Naive thymus-derived CD8-positive, alpha-beta T cell (primary cell): ENCODE data around the gene LAMA5. TPM values are rescaled to one million over a fixed set of nuclear protein-coding genes. Genes with fewer than 3 reads are reported as not detected.

Experiments
- ATAC-seq, 2 donors: fragments of 150-1000 bp; cut with Tn5 transposase in 1 of 2; sonication (Bioruptor Pico), chemical (Tn5 transposase) in 1 of 2; 1 replicate in 1 of 2; 2 replicates in 1 of 2; pipeline ENCODE4 v1.10.0; 2021; ENCODE audit warnings: mild to moderate bottlenecking in 2 of 2, moderate library complexity in 2 of 2
- POLR2A ChIA-PET: fragments of 350-600 bp; sonication (Branson Sonifier 250); formaldehyde crosslinking; loops from one replicate; lab custom pipeline; 2021; ENCODE audit warnings: antibody characterized with exemption; lab: Charles Lee
- DNase-seq, 10 donors: peaks; one replicate each; pipeline versions ENCODE4 v3.0.0 to v3.0.0-alpha.2; 2020 to 2022
- H3K27ac Mint-ChIP-seq, 10 donors: one replicate each; pipeline ENCODE4 v1.8.0; 2020 to 2022; ENCODE audit warnings: mild to moderate bottlenecking in 10 of 10, mixed read lengths in 10 of 10, moderate library complexity in 4 of 10, inconsistent platforms in 1 of 10
- H3K27me3 Mint-ChIP-seq, 5 donors: one replicate each; pipeline ENCODE4 v1.8.0; 2021 to 2022; ENCODE audit warnings: mixed read lengths in 5 of 5
- H3K36me3 Mint-ChIP-seq, 3 donors: one replicate each; pipeline ENCODE4 v1.8.0; 2020 to 2022; ENCODE audit warnings: mixed read lengths in 3 of 3, mild to moderate bottlenecking in 2 of 3, inconsistent platforms in 1 of 3
- H3K4me1 Mint-ChIP-seq, 4 donors: one replicate each; pipeline ENCODE4 v1.8.0; 2021 to 2022; ENCODE audit warnings: mixed read lengths in 4 of 4
- H3K4me3 Mint-ChIP-seq, 10 donors: one replicate each; pipeline ENCODE4 v1.8.0; 2020 to 2022; ENCODE audit warnings: mild to moderate bottlenecking in 10 of 10, mixed read lengths in 10 of 10, moderate library complexity in 6 of 10, inconsistent platforms in 1 of 10
- H3K9me3 Mint-ChIP-seq, 9 donors: one replicate each; pipeline ENCODE4 v1.8.0; 2020 to 2022; ENCODE audit warnings: mixed read lengths in 9 of 9, mild to moderate bottlenecking in 3 of 9, inconsistent platforms in 1 of 9, moderate library complexity in 1 of 9
- polyA plus RNA-seq, 3 donors: library from polyadenylated mRNA; unstranded; fragments of 300-500 nt; fragmentation: Illumina TruSeq; gene quantifications; one replicate each; pipeline ENCODE4 v1.2.3, GENCODE V29; 2021
- total RNA-seq, 8 experiments: library from RNA in 2 of 8; stranded (reverse) in 2 of 8; gene quantifications; one replicate each; pipeline ENCODE4 v1.2.3 and lab custom pipeline; 2021 to 2026

Gene LAMA5
- total and polyA plus RNA-seq, 5 experiments from 2014 or later, result 0.27 to 4.0 (median 2.5) TPM; not detected in 2

DNA sequence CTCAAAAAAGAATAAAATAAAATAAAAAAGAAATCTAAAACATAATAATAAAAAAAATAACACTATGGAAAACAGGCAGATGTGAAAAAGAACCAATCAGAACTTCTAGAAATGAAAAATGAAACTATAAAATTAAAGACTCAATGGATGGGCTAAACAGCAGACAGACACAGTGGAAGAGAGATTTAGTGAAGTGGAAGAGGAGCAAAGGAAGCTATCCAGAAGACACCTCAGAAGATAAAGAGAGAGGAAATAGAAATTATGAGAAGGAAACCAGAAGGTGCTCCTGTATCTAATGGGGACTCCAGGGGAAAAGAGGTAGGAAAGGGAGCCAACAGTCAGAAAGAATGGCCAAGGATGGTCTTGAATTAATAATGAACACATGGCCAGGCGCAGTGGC is 18.5 kb downstream of the LAMA5 start:
- Mint-ChIP-seq H3K4me1 (peaks cover 0 to 2% (median 0%) of the 10 kb centered on the region in 4 donors), H3K9me3 (peaks cover 0 to 14% (median 4%) of the 10 kb centered on the region in 9 donors), H3K27me3 (no peaks in the 10 kb centered on the region), H3K36me3 (peaks cover 0 to 3% (median 0%) of the 10 kb centered on the region in 3 donors), H3K27ac (no peak overlapping the region), H3K4me3 (no peak overlapping the region)
- POLR2A ChIA-PET, result no interaction called here
- no peak for ATAC-seq
- DNase-seq, result no peak

DNA sequence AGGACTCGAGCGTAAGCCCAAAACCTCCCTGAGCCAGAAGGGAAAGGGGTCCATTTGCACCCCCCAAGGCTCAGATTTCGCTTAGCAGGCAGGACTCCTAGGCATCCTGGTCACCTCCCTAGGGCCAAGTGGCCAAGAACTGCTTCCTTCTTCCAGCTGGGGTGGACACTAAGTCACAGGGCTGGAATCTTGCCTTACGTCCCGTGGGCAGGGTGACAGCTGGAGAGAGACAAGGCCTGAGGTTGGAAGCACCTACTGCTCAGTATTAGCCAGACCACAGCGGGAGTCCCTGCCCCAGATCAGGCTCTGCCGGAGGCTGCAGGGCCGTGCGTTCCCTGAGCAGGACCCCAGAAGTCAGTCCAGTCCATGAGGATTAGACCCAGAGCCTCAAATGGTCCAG is 19.7 kb downstream of the LAMA5 start:
- Mint-ChIP-seq H3K36me3 (peaks cover 0 to 3% (median 0%) of the 10 kb centered on the region in 3 donors), H3K27me3 (peaks cover 0 to 4% (median 3%) of the 10 kb centered on the region in 5 donors), H3K4me3 (no peak overlapping the region), H3K27ac (no peak overlapping the region), H3K9me3 (peaks cover 0 to 14% (median 4%) of the 10 kb centered on the region in 9 donors), H3K4me1 (peaks cover 0 to 2% (median 0%) of the 10 kb centered on the region in 4 donors)
- ATAC-seq (no peak), DNase-seq (no peak)
- POLR2A ChIA-PET, result no interaction called here

DNA sequence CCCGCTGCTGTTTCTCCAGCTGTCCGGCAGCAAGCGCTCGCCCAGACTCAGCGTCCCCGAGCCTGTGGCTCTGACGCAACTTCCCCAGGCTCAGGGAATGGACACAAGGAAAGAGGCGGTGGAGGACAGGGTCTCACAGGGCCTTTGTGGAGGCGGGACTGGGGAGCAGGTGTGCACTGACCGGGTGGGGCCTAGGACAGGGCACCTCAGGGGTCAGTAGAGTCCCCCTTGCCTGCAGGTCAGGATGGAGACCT is 20.0 kb downstream of the LAMA5 start:
- Mint-ChIP-seq H3K27ac (no peak overlapping the region), H3K4me3 (no peak overlapping the region), H3K9me3 (peaks cover 0 to 14% (median 4%) of the 10 kb centered on the region in 9 donors), H3K27me3 (peaks cover 0 to 4% (median 3%) of the 10 kb centered on the region in 5 donors), H3K4me1 (peaks cover 0 to 2% (median 0%) of the 10 kb centered on the region in 4 donors), H3K36me3 (peaks cover 0 to 3% (median 0%) of the 10 kb centered on the region in 3 donors)
- ATAC-seq (no peak), DNase-seq (no peak)
- POLR2A ChIA-PET, result no interaction called here

DNA sequence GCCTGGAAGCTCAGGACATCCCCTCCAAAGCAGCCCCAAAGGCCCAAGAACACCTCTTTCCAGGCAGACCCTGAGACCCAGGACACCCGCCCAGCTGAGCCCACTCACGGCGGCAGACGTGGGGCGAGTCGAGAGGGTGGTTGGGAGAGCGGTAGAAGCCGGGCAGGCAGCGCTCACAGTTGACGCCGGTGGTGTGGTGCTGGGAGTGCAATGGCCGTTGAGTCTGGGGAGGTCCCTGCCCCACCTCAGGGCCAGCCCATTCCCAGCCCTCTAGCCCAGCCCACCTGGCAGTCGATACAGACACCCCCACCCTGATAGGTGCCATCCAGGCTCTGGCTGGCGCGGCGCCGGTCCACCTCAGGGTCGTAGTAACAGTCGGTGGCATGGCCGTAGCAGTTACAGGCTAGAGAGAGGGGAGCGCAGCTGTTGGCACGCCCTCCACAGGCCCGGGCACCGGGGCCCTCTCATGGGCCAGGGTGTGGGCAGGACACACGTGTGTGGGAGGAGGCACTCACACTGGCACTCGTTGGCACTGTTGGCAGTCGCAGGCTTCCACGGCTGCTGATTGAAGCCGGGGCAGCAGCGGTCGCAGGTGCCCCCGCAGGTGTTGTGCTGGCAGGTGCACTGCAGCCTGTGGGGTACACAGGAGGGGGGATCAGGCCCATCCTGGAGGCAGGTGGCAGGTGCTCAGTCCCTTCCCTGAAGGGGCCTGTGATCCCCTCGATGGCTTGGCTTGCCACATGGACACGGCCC is 20.5 kb downstream of the LAMA5 start:
- H3K4me3 Mint-ChIP-seq, result no peak overlapping the region
- peaks cover 0 to 3% (median 0%) of the 10 kb centered on the region in 3 donors for H3K36me3 Mint-ChIP-seq
- H3K9me3 Mint-ChIP-seq, result peaks cover 0 to 14% (median 4%) of the 10 kb centered on the region in 9 donors
- peaks cover 0 to 2% (median 0%) of the 10 kb centered on the region in 4 donors for H3K4me1 Mint-ChIP-seq
- ATAC-seq (no peak), DNase-seq (no peak)
- POLR2A ChIA-PET, result no interaction called here
- H3K27ac Mint-ChIP-seq, result no peak overlapping the region
- peaks cover 0 to 5% (median 3%) of the 10 kb centered on the region in 5 donors for H3K27me3 Mint-ChIP-seq

DNA sequence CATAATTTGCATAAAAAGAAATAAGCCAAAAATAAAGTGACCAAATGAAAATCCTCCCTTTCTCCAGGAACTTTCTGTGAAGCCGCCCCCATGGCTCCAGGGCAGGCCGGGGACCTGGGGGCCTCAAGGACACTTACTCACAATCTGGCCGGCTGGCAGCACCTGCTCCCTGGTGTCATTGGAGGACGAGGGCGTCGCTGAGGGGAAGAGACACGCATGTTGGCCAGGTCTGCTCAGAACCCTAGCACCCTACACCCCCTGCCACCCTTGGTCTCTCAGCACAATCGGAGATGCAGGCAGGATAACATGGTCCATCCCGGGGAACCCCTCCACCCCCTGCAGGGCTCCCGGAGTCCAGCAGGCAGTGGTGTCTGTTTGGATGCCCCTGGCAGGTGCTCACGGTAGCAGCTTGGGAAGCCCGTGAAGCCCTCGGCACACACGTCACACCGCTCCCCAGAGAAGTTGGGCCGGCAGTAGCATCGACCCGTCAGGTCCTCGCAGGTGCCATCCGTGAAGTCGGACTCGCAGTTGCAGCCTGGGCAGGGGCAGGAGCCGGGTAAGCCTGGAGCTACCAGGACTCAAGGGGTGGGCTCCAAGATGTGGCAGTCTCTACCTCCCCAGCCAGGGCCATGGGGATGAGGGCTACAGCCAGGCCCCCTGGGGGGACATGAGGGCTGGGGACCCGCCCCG is 21.3 kb downstream of the LAMA5 start:
- H3K27ac Mint-ChIP-seq, result no peak overlapping the region
- peaks cover 0 to 3% (median 0%) of the 10 kb centered on the region in 3 donors for H3K36me3 Mint-ChIP-seq
- peaks cover 0 to 5% (median 3%) of the 10 kb centered on the region in 5 donors for H3K27me3 Mint-ChIP-seq
- no peak for ATAC-seq
- peaks cover 0 to 14% (median 4%) of the 10 kb centered on the region in 9 donors for H3K9me3 Mint-ChIP-seq
- no peak overlapping the region for H3K4me3 Mint-ChIP-seq
- DNase-seq, result no peak
- POLR2A ChIA-PET, result no interaction called here
- peaks cover 0 to 2% (median 0%) of the 10 kb centered on the region in 4 donors for H3K4me1 Mint-ChIP-seq

DNA sequence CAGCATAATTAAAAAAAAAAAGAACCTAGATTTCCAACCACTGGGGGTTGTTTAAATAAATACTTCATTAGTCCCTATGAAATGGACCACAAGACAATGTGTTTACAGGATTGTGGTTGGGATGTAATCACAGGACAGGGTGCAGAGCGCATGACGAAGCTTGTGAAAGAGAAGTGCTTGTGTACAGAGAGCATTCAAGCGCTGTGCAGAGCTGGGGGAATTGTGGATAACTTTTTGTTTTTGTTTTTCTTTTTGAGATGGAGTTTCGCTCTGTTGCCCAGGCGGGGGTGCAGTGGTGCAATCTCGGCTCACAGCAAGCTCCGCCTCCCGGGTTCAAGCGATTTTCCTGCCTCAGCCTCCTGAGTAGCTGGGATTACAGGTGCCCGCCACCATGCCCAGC is 22.3 kb downstream of the LAMA5 start:
- POLR2A ChIA-PET, result no interaction called here
- peaks cover 0 to 6% (median 0%) of the 10 kb centered on the region in 3 donors for H3K36me3 Mint-ChIP-seq

DNA sequence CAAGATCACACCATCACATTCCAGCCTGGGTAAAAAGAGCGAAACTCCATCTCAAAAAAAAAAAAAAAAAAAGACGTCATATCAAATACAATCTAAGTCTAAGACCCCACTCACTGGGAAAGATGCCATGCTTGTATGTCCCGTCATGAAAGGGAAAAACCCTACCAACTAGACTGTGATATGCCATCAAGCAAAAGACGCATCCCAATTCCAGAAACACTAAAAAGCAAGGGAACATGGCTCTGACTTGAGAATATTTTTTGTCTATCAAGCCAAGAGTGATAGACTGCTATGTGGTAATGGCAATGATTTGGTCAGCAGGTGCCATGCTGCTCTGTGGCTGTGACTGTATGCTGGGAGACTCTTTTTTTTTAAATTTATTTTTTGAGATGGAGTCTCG is 23.0 kb downstream of the LAMA5 start:
- Mint-ChIP-seq H3K4me3 (no peak overlapping the region), H3K27me3 (peaks cover 5 to 13% (median 10%) of the 10 kb centered on the region in 5 donors), H3K36me3 (peaks cover 0 to 10% (median 0%) of the 10 kb centered on the region in 3 donors), H3K9me3 (peaks cover 0 to 16% (median 4%) of the 10 kb centered on the region in 9 donors), H3K27ac (no peak overlapping the region), H3K4me1 (peaks cover 0 to 10% (median 0%) of the 10 kb centered on the region in 4 donors)
- no peak for DNase-seq
- POLR2A ChIA-PET, result no interaction called here
- no peak for ATAC-seq

More for the DNA sequence above, 22.3 kb downstream of the LAMA5 start:
- DNase-seq (no peak), ATAC-seq (no peak)
- Mint-ChIP-seq H3K4me1 (peaks cover 0 to 3% (median 1%) of the 10 kb centered on the region in 4 donors), H3K4me3 (no peak overlapping the region), H3K27me3 (peaks cover 3 to 11% (median 5%) of the 10 kb centered on the region in 5 donors), H3K9me3 (peaks cover 0 to 14% (median 4%) of the 10 kb centered on the region in 9 donors), H3K27ac (no peak overlapping the region)

DNA sequence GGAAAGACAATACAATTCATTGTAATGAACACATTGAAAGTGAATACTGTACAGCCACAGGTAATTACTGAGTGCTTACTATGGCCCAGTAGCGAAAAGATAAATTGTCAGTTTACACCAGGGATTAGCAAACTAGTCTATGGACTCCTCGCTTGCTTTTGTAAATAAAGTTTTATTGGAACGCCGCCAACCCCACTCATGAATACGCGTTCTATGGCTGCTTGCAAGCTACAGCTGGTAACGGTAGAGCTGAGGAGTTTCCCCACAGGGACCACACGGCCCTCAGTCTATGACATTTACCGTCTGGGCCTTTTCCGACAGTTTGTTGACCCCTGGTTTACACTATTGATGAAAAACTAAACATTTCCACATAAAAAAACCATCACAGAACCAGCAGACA is 24.2 kb downstream of the LAMA5 start:
- Mint-ChIP-seq H3K9me3 (peaks cover 0 to 8% (median 0%) of the 10 kb centered on the region in 9 donors), H3K27me3 (peaks cover 5 to 17% (median 10%) of the 10 kb centered on the region in 5 donors), H3K4me3 (no peak overlapping the region), H3K27ac (no peak overlapping the region), H3K4me1 (peaks cover 0 to 18% (median 0%) of the 10 kb centered on the region in 4 donors), H3K36me3 (peaks cover 0 to 7% (median 0%) of the 10 kb centered on the region in 3 donors)
- no peak for ATAC-seq
- POLR2A ChIA-PET, result no interaction called here
- no peak for DNase-seq

DNA sequence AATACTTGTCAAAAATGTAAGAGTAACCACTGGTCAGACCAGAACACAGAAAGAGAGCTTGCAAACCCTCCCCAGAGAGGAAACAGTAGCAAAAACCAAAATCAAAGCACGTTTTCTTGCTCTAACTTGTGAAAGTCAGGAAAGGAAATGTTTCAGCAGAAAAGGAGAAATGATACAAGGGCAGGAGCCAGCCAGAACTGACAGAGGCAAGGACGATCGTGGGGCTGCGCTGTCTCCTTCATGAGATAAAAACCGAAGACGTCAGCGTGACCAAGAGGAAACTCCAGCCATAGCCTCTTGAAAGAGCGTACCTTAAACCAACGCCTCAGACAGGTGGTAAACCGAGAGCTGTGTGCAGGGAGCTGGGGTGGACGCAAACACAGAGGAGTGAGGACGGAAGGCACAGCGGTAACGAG is 27.5 kb downstream of the LAMA5 start:
- Mint-ChIP-seq H3K9me3 (peaks cover 0 to 7% (median 0%) of the 10 kb centered on the region in 9 donors), H3K27me3 (peaks cover 5 to 34% (median 10%) of the 10 kb centered on the region in 5 donors), H3K36me3 (peaks cover 0 to 7% (median 0%) of the 10 kb centered on the region in 3 donors), H3K4me1 (peaks cover 0 to 31% (median 0%) of the 10 kb centered on the region in 4 donors), H3K4me3 (peak overlapping the region in 1 of 10 donors; percentile 73), H3K27ac (peak overlapping the region in 1 of 10 donors; percentile 71)
- ATAC-seq, result peak in 1 of 2 donors; percentile 42
- POLR2A ChIA-PET, result no interaction called here
- DNase-seq, result no peak

DNA sequence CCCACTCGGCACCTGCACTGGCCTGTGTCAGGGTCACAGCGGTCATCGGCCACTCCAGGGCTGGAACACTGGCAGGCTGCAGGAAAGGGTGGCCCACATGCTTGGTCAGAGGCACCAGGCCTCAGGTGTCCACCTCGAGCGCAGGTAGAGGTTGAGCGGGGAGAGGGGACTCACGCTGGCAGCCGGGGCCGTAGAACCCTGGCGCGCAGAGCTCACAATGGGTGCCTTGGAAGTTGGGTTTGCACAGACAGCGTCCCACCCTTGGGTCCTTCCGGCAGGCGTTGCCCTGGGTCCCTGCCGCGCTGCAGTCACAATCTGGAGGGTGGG is 28.9 kb downstream of the LAMA5 start:
- DNase-seq, result no peak
- peaks cover 0 to 7% (median 0%) of the 10 kb centered on the region in 9 donors for H3K9me3 Mint-ChIP-seq
- no peak for ATAC-seq
- POLR2A ChIA-PET, result no interaction called here
- peaks cover 5 to 34% (median 10%) of the 10 kb centered on the region in 5 donors for H3K27me3 Mint-ChIP-seq
- H3K4me3 Mint-ChIP-seq, result no peak overlapping the region
- peaks cover 0 to 7% (median 0%) of the 10 kb centered on the region in 3 donors for H3K36me3 Mint-ChIP-seq
- H3K4me1 Mint-ChIP-seq, result peaks cover 0 to 31% (median 0%) of the 10 kb centered on the region in 4 donors
- no peak overlapping the region for H3K27ac Mint-ChIP-seq

DNA sequence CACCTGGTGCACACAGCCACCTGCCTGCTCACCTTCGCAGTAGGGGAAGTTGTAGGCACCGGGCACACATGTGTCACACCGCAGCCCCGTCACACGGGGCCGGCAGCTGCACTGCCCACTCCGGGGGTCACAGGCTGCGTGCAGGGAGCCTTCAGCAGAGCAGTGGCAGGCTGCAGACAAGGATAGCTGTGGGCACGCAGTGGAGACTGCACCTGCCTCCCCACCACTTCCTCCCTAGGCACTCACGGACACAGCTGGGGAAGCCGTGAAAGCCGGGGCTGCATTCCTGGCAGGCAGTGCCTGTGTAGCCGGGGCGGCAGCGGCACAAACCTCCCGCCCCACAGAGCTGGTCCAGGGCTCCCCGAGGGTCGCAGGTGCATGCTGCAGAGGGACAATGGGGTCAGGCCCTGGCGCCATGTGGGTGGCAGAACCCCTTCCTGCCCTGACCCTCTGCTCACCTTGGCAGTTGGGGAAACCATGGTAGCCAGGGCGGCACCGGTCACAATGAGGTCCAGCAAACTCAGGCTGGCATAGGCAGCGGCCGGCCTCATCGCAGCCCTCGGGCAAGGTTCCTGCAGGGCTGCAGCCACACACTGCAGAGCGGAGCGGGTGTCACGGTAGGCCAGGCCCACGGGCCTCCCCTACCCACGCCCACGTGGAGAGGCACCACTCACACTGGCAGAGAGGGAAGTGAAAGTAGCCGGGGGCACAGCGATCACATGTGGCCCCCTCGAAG is 29.4 kb downstream of the LAMA5 start:
- ATAC-seq, result peak in 1 of 2 donors; percentile 61
- POLR2A ChIA-PET, result no interaction called here
- H3K27me3 Mint-ChIP-seq, result peaks cover 5 to 31% (median 10%) of the 10 kb centered on the region in 5 donors
- H3K4me1 Mint-ChIP-seq, result peaks cover 0 to 31% (median 0%) of the 10 kb centered on the region in 4 donors
- DNase-seq, result no peak
- peaks cover 0 to 7% (median 0%) of the 10 kb centered on the region in 3 donors for H3K36me3 Mint-ChIP-seq
- H3K27ac Mint-ChIP-seq, result peak overlapping the region in 1 of 10 donors; percentile 69
- H3K9me3 Mint-ChIP-seq, result peaks cover 0 to 7% (median 0%) of the 10 kb centered on the region in 9 donors
- no peak overlapping the region for H3K4me3 Mint-ChIP-seq

DNA sequence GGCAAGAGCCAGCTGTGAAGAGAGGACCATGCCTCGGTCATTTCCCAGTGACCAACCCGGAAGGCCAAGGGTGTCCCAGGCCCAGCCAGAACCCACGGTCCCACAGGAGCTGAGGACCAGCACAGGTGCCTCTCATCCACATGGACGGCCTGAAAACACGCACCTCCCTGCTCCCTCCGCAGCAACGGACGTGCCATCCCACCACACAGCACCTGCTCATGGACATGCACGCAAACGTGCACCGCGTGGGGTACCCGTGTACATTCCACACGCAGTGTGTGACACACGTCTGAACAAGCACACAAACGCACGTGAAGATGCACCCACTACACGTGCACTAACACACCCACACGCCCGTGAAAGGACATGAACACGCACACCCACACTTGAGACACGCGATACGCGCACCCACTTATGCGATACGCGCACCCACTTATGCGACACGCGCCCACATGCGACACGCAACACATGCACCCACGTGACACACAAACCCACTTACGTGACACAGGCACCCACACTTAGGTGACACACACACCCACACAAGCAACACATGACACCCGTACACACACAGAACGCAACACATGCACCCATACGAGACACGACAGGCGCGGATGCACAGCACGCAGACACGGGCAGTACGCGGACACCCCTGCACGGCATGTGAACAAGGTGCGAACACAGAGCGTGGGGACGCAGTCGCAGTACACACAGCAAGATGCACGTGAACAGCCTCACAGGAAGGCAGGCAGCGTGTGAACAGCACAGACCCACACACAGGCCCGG is 30.1 kb downstream of the LAMA5 start:
- Mint-ChIP-seq H3K9me3 (peaks cover 0 to 7% (median 0%) of the 10 kb centered on the region in 9 donors), H3K36me3 (peaks cover 0 to 7% (median 0%) of the 10 kb centered on the region in 3 donors), H3K4me3 (peak overlapping the region in 1 of 10 donors; percentile 1), H3K4me1 (peaks cover 0 to 31% (median 0%) of the 10 kb centered on the region in 4 donors), H3K27me3 (peaks cover 5 to 31% (median 10%) of the 10 kb centered on the region in 5 donors), H3K27ac (no peak overlapping the region)
- POLR2A ChIA-PET, result no interaction called here
- ATAC-seq, result no peak
- no peak for DNase-seq
